Measurements from ENCODE around the gene ZFYVE21. TPM values are rescaled to one million over a fixed set of nuclear protein-coding genes. Genes with fewer than 3 reads are reported as not detected.

The ZFYVE21 gene
- total RNA-seq, 1 donor from 2014 or later, result 48.1 TPM

- no peak for TF ChIP-seq CTCF (IDR thresholded peaks at IDR 0.05; ENCODE audit: unreplicated experiment)
These were observed 17.8 kb upstream of the ZFYVE21 start for GRCh38 chr14:103697603-103698379.

GRCh38 chr14:103698380-103699260 lies 17.0 kb upstream of the ZFYVE21 start:
- TF ChIP-seq CTCF (IDR thresholded peaks at IDR 0.05; ENCODE audit: unreplicated experiment), result no peak
- no peak overlapping the region for H3K4me3 Mint-ChIP-seq (ENCODE audit: unreplicated experiment)
- H3K9me3 Mint-ChIP-seq (ENCODE audit: unreplicated experiment), result no peaks in the 10 kb centered on the region
- peaks cover 30% of the 10 kb centered on the region for H3K4me1 Mint-ChIP-seq (ENCODE audit: unreplicated experiment)
- no peak for DNase-seq (ENCODE audit: low spot score)
- no peak overlapping the region for H3K27ac Mint-ChIP-seq (ENCODE audit: unreplicated experiment)
- peaks cover 21% of the 10 kb centered on the region for H3K27me3 Mint-ChIP-seq (ENCODE audit: unreplicated experiment)
- peaks cover 26% of the 10 kb centered on the region for H3K36me3 Mint-ChIP-seq (ENCODE audit: low read depth, unreplicated experiment)

More at GRCh38 chr14:103697603-103698379, 17.8 kb upstream of the ZFYVE21 start:
- Mint-ChIP-seq H3K27ac (ENCODE audit: unreplicated experiment) (no peak overlapping the region), H3K9me3 (ENCODE audit: unreplicated experiment) (no peaks in the 10 kb centered on the region), H3K4me3 (ENCODE audit: unreplicated experiment) (no peak overlapping the region), H3K27me3 (ENCODE audit: unreplicated experiment) (peaks cover 16% of the 10 kb centered on the region), H3K4me1 (ENCODE audit: unreplicated experiment) (peaks cover 24% of the 10 kb centered on the region), H3K36me3 (ENCODE audit: low read depth, unreplicated experiment) (peaks cover 20% of the 10 kb centered on the region)
- no peak for DNase-seq (ENCODE audit: low spot score)

- no peak for TF ChIP-seq CTCF (IDR thresholded peaks at IDR 0.05; ENCODE audit: unreplicated experiment)
- peak overlapping the region; percentile 51 for H3K4me3 Mint-ChIP-seq (ENCODE audit: unreplicated experiment)
- no peak for DNase-seq (ENCODE audit: low spot score)
- peak overlapping the region; percentile 24 for H3K27ac Mint-ChIP-seq (ENCODE audit: unreplicated experiment)
- H3K27me3 Mint-ChIP-seq (ENCODE audit: unreplicated experiment), result peaks cover 27% of the 10 kb centered on the region
- H3K9me3 Mint-ChIP-seq (ENCODE audit: unreplicated experiment), result no peaks in the 10 kb centered on the region
- H3K36me3 Mint-ChIP-seq (ENCODE audit: low read depth, unreplicated experiment), result peaks cover 27% of the 10 kb centered on the region
- H3K4me1 Mint-ChIP-seq (ENCODE audit: unreplicated experiment), result peaks cover 36% of the 10 kb centered on the region
These were observed 16.3 kb upstream of the ZFYVE21 start for GRCh38 chr14:103699261-103699661.

GRCh38 chr14:103699901-103700752 lies 15.5 kb upstream of the ZFYVE21 start:
- no peak for TF ChIP-seq CTCF (IDR thresholded peaks at IDR 0.05; ENCODE audit: unreplicated experiment)
- no peaks in the 10 kb centered on the region for H3K9me3 Mint-ChIP-seq (ENCODE audit: unreplicated experiment)
- peaks cover 32% of the 10 kb centered on the region for H3K36me3 Mint-ChIP-seq (ENCODE audit: low read depth, unreplicated experiment)
- peaks cover 44% of the 10 kb centered on the region for H3K4me1 Mint-ChIP-seq (ENCODE audit: unreplicated experiment)
- no peak overlapping the region for H3K27ac Mint-ChIP-seq (ENCODE audit: unreplicated experiment)
- peaks cover 33% of the 10 kb centered on the region for H3K27me3 Mint-ChIP-seq (ENCODE audit: unreplicated experiment)
- DNase-seq (ENCODE audit: low spot score), result no peak
- H3K4me3 Mint-ChIP-seq (ENCODE audit: unreplicated experiment), result no peak overlapping the region
